HG03432 (cell line): ENCODE results near the gene SPRED3.

Experiments
- ATAC-seq: cut with Tn5 transposase; IDR thresholded peaks from one replicate; pipeline ENCODE4 v1.9.1; 2021; ENCODE audit warnings: mild to moderate bottlenecking, moderate library complexity; ENCODE audit not compliant: unreplicated experiment

Gene SPRED3

GRCh38 chr19:38443458-38443999, 55.0 kb downstream of the SPRED3 start:
- no peak for ATAC-seq

- no peak for ATAC-seq
These were observed 55.5 kb downstream of the SPRED3 start for GRCh38 chr19:38444026-38444425.

GRCh38 chr19:38445362-38445761, 56.9 kb downstream of the SPRED3 start:
- ATAC-seq: no peak

GRCh38 chr19:38448225-38448624, 59.7 kb downstream of the SPRED3 start:
- ATAC-seq: no peak
